Measurements from ENCODE around the gene EML1.

DNA sequence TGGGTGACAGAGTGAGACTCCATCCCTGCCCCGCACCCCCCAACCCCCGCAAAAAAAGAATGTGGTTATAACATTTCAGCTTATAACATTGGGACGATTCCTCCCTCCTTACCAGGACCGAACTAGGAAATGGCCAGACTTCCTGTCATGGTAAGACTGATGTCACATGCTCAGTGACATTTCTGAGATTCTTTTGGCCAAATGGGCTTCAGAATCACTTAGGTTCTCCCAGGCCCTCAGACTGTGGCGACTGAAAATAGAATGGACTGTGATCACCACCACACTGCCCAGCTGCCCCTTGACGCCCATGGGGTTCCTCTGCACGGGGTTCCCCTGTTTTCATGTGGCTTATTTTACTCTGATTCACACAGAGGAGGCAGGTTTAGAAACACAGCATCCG is 157.0 kb downstream of the EML1 start:
- TF ChIP-seq, protein P1, sequence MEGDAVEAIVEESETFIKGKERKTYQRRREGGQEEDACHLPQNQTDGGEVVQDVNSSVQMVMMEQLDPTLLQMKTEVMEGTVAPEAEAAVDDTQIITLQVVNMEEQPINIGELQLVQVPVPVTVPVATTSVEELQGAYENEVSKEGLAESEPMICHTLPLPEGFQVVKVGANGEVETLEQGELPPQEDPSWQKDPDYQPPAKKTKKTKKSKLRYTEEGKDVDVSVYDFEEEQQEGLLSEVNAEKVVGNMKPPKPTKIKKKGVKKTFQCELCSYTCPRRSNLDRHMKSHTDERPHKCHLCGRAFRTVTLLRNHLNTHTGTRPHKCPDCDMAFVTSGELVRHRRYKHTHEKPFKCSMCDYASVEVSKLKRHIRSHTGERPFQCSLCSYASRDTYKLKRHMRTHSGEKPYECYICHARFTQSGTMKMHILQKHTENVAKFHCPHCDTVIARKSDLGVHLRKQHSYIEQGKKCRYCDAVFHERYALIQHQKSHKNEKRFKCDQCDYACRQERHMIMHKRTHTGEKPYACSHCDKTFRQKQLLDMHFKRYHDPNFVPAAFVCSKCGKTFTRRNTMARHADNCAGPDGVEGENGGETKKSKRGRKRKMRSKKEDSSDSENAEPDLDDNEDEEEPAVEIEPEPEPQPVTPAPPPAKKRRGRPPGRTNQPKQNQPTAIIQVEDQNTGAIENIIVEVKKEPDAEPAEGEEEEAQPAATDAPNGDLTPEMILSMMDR (IDR thresholded peaks at IDR 0.05), result no peak
- TF ChIP-seq POLR2A (IDR thresholded peaks at IDR 0.05), result no peak
